B cell (primary cell): ENCODE results near the gene COX14.

Experiments used
- CTCF ChIP-seq: fragments of 200-600 bp; IDR thresholded peaks from one replicate; pipeline ENCODE4 v1.8.0; 2022; ENCODE audit warnings: antibody characterized with exemption, mild to moderate bottlenecking
- EZH2 ChIP-seq: IDR thresholded peaks from 2 replicates; pipeline ENCODE4 v1.6.1; 2012; ENCODE audit warnings: borderline replicate concordance, low read depth, mild to moderate bottlenecking, moderate library complexity, low read length; ENCODE audit not compliant: insufficient read depth, poor library complexity, severe bottlenecking

GRCh38 chr12:50103351-50103750 is 8.7 kb upstream of the COX14 start:
- TF ChIP-seq CTCF: no peak
- TF ChIP-seq EZH2: no peak
